H9 (cell line): ENCODE measurements around the gene MOCOS. TPM values are rescaled to one million over a fixed set of nuclear protein-coding genes. Genes with fewer than 3 reads are reported as not detected.

Experiments
- DNase-seq: peaks from one replicate; pipeline ENCODE4 v3.0.0-alpha.2; 2017
- H2AFZ ChIP-seq: one replicate; pipeline ENCODE4 v1.6.1; 2013; ENCODE audit warnings: mild to moderate bottlenecking, low read length, control low read depth, moderate library complexity
- H2AK5ac ChIP-seq: 2 replicates; pipeline ENCODE4 v1.6.1; 2013; ENCODE audit warnings: low read length, control low read depth, mixed read lengths; ENCODE audit not compliant: insufficient read length
- H2BK120ac ChIP-seq: one replicate; pipeline ENCODE4 v1.6.1; 2013; ENCODE audit warnings: low read depth, mild to moderate bottlenecking, low read length, control low read depth, inconsistent platforms; ENCODE audit not compliant: poor library complexity, severe bottlenecking
- H2BK12ac ChIP-seq: 2 replicates; pipeline ENCODE4 v1.6.1; 2013; ENCODE audit warnings: low read length, control low read depth, mixed read lengths, low read depth; ENCODE audit not compliant: insufficient read length
- H2BK15ac ChIP-seq: 2 replicates; pipeline ENCODE4 v1.6.1; 2013; ENCODE audit warnings: low read depth, low read length, control low read depth
- H2BK20ac ChIP-seq: one replicate; pipeline ENCODE4 v1.6.1; 2013; ENCODE audit warnings: low read depth, mild to moderate bottlenecking, low read length, control low read depth, inconsistent platforms; ENCODE audit not compliant: poor library complexity, severe bottlenecking
- H2BK5ac ChIP-seq: 2 replicates; pipeline ENCODE4 v1.6.1; 2013; ENCODE audit warnings: low read length, control low read depth, mixed read lengths; ENCODE audit not compliant: insufficient read length
- H3K14ac ChIP-seq: 2 replicates; pipeline ENCODE4 v1.6.1; 2013; ENCODE audit warnings: low read length, control low read depth; ENCODE audit not compliant: insufficient read depth
- H3K18ac ChIP-seq: 2 replicates; pipeline ENCODE4 v1.6.1; 2013; ENCODE audit warnings: low read depth, mild to moderate bottlenecking, mixed read lengths, low read length, control low read depth; ENCODE audit not compliant: insufficient read length
- H3K23ac ChIP-seq: 2 replicates; pipeline ENCODE4 v1.6.1; 2013; ENCODE audit warnings: low read length, control low read depth, mixed read lengths, low read depth; ENCODE audit not compliant: insufficient read length
- H3K23me2 ChIP-seq: 2 replicates; pipeline ENCODE4 v1.6.1; 2013; ENCODE audit warnings: low read depth, mild to moderate bottlenecking, mixed read lengths, low read length, control low read depth; ENCODE audit not compliant: insufficient read length, poor library complexity, severe bottlenecking
- H3K27ac ChIP-seq: 2 replicates; pipeline ENCODE4 v1.5.1; 2013; ENCODE audit warnings: low read length, control low read depth, mixed read lengths, low read depth; ENCODE audit not compliant: insufficient read length
- H3K27me3 ChIP-seq: 2 replicates; pipeline ENCODE4 v1.6.1; 2013; ENCODE audit warnings: low read length, control low read depth, inconsistent platforms; ENCODE audit not compliant: insufficient read depth
- H3K4ac ChIP-seq: 2 replicates; pipeline ENCODE4 v1.6.1; 2013; ENCODE audit warnings: low read depth, mild to moderate bottlenecking, control low read depth, inconsistent platforms, low read length, moderate library complexity
- H3K4me1 ChIP-seq: 2 replicates; pipeline ENCODE4 v1.6.1; 2013; ENCODE audit warnings: low read length, control low read depth, inconsistent platforms; ENCODE audit not compliant: insufficient read depth
- H3K4me2 ChIP-seq: 2 replicates; pipeline ENCODE4 v1.6.1; 2013; ENCODE audit warnings: low read length, control low read depth, mixed read lengths; ENCODE audit not compliant: insufficient read length, insufficient read depth
- H3K56ac ChIP-seq: 2 replicates; pipeline ENCODE4 v1.6.1; 2013; ENCODE audit warnings: low read depth, mild to moderate bottlenecking, mixed read lengths, low read length, control low read depth; ENCODE audit not compliant: insufficient read length
- H3K79me1 ChIP-seq: 2 replicates; pipeline ENCODE4 v1.6.1; 2013; ENCODE audit warnings: low read depth, mild to moderate bottlenecking, moderate library complexity, low read length, control low read depth, inconsistent platforms; ENCODE audit not compliant: insufficient read depth, poor library complexity, severe bottlenecking
- H3K79me2 ChIP-seq: 2 replicates; pipeline ENCODE4 v1.6.1; 2013; ENCODE audit warnings: low read length, control low read depth, inconsistent platforms; ENCODE audit not compliant: insufficient read depth
- H3K9ac ChIP-seq: 2 replicates; pipeline ENCODE4 v1.6.1; 2013; ENCODE audit warnings: low read length, control low read depth, mixed read lengths; ENCODE audit not compliant: insufficient read length; ENCODE audit errors: extremely low read depth
- H3K9me3 ChIP-seq: one replicate; pipeline ENCODE4 v1.6.1; 2013; ENCODE audit warnings: low read depth, low read length, inconsistent platforms; ENCODE audit not compliant: control insufficient read depth
- H3T11ph ChIP-seq: one replicate; pipeline ENCODE4 v1.6.1; 2013; ENCODE audit warnings: mild to moderate bottlenecking, low read length, control low read depth, inconsistent platforms
- H4K20me1 ChIP-seq: one replicate; pipeline ENCODE4 v1.6.1; 2013; ENCODE audit not compliant: control insufficient read depth, insufficient read length, insufficient read depth
- H4K5ac ChIP-seq: 2 replicates; pipeline ENCODE4 v1.6.1; 2013; ENCODE audit warnings: low read depth, mild to moderate bottlenecking, mixed read lengths, low read length, control low read depth; ENCODE audit not compliant: insufficient read length
- H4K8ac ChIP-seq: replicated peaks from 2 replicates; pipeline ENCODE4 v1.6.1; 2013; ENCODE audit warnings: low read length, control low read depth, mixed read lengths, low read depth; ENCODE audit not compliant: insufficient read length
- H4K91ac ChIP-seq: 2 replicates; pipeline ENCODE4 v1.6.1; 2013; ENCODE audit warnings: low read depth, mild to moderate bottlenecking, moderate library complexity, mixed read lengths, low read length, control low read depth; ENCODE audit not compliant: insufficient read length
- H3K27ac Mint-ChIP-seq, 3 experiments: 2 replicates in 2 of 3; 3 replicates in 1 of 3; pipeline ENCODE4 v1.8.0; 2020 to 2021; ENCODE audit warnings: mixed read lengths in 3 of 3, mild to moderate bottlenecking in 1 of 3, moderate library complexity in 1 of 3
- H3K27me3 Mint-ChIP-seq: 2 replicates; pipeline ENCODE4 v1.8.0; 2021; ENCODE audit warnings: low read depth, mild to moderate bottlenecking, moderate library complexity, mixed read lengths
- H3K36me3 Mint-ChIP-seq, 3 experiments: 2 replicates in 2 of 3; 3 replicates in 1 of 3; pipeline ENCODE4 v1.8.0; 2020 to 2021; ENCODE audit warnings: low read depth in 3 of 3, mixed read lengths in 3 of 3; ENCODE audit not compliant: insufficient read depth in 1 of 3
- H3K4me1 Mint-ChIP-seq, 2 experiments: 2 replicates each; pipeline ENCODE4 v1.8.0; 2020; ENCODE audit warnings: mixed read lengths in 2 of 2
- H3K4me3 Mint-ChIP-seq, 2 experiments: 2 replicates in 1 of 2; 3 replicates in 1 of 2; pipeline ENCODE4 v1.8.0; 2020 to 2021; ENCODE audit warnings: mild to moderate bottlenecking in 2 of 2, mixed read lengths in 2 of 2, moderate library complexity in 1 of 2
- H3K9me3 Mint-ChIP-seq, 2 experiments: 2 replicates in 1 of 2; 3 replicates in 1 of 2; pipeline ENCODE4 v1.8.0; 2020; ENCODE audit warnings: mild to moderate bottlenecking in 2 of 2, mixed read lengths in 2 of 2, moderate library complexity in 1 of 2
- WGBS: extraction: QIAGEN DNeasy Blood & Tissue Kit; methylation state at CpG from one replicate; pipeline ENCODE4 v1.1.7; 2013; ENCODE audit warnings: missing lambda C conversion rate, low lambda C conversion rate, mixed read lengths; ENCODE audit not compliant: insufficient read length; ENCODE audit errors: extremely low coverage; 5-methylcytosine and 5-hydroxymethylcytosine counted together
- total RNA-seq: library from RNA; stranded (reverse); gene quantifications from 2 replicates; pipeline ENCODE4 v1.2.1, GENCODE V29; 2021
- TF ChIP-seq, protein P1 (sequence below): fragments of 200-600 bp; sonication (generic); conservative IDR thresholded peaks from 3 replicates; pipeline ENCODE4 v1.8.0; 2021; ENCODE audit warnings: antibody characterized with exemption, mild to moderate bottlenecking

MOCOS gene
- total RNA-seq, 1 experiment from 2014 or later, result 6.0 TPM

DNA sequence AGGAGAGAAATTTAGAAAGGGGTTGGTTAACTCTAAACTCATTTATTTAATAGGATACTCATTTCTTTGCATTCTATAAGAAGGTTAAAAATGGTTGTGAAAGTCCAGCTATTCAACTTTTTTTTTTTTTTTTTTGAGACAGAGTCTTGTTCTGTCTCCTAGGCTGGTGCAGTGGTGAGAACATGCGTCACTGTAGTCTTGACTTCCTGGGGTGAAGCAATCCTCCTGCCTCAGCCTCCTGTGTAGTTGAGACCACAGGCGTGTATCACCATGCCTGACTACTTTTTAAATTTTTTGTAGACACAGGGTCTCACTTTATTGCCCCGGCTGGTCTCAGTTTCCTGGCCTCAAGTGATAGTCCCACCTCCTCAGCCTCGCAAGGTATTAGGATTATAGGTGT lies 45.7 kb upstream of the MOCOS start:
- no peak overlapping the region for H3K23ac ChIP-seq
- H3K9ac ChIP-seq, result no peak overlapping the region
- no peak overlapping the region for H2AFZ ChIP-seq
- no peaks in the 10 kb centered on the region for H3K9me3 ChIP-seq
- H3K18ac ChIP-seq, result no peak overlapping the region
- WGBS, result no CpG with 5 or more reads among the region's 4 CpGs
- TF ChIP-seq, protein P1, sequence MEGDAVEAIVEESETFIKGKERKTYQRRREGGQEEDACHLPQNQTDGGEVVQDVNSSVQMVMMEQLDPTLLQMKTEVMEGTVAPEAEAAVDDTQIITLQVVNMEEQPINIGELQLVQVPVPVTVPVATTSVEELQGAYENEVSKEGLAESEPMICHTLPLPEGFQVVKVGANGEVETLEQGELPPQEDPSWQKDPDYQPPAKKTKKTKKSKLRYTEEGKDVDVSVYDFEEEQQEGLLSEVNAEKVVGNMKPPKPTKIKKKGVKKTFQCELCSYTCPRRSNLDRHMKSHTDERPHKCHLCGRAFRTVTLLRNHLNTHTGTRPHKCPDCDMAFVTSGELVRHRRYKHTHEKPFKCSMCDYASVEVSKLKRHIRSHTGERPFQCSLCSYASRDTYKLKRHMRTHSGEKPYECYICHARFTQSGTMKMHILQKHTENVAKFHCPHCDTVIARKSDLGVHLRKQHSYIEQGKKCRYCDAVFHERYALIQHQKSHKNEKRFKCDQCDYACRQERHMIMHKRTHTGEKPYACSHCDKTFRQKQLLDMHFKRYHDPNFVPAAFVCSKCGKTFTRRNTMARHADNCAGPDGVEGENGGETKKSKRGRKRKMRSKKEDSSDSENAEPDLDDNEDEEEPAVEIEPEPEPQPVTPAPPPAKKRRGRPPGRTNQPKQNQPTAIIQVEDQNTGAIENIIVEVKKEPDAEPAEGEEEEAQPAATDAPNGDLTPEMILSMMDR, result no peak
- no peak overlapping the region for H3K56ac ChIP-seq
- H4K5ac ChIP-seq, result no peak overlapping the region
- H3K4ac ChIP-seq, result no peak overlapping the region
- H2BK12ac ChIP-seq, result no peak overlapping the region
- peaks cover 52 to 89% (median 88%) of the 10 kb centered on the region in 3 experiments for H3K36me3 Mint-ChIP-seq
- no peak overlapping the region for H3K4me2 ChIP-seq
- H3K9me3 Mint-ChIP-seq, result no peaks in the 10 kb centered on the region
- DNase-seq, result no peak
- H3K27ac ChIP-seq, result no peak overlapping the region
- no peak overlapping the region; a peak in 1 of 7 replicates for H3K27ac Mint-ChIP-seq
- no peak overlapping the region for H2BK5ac ChIP-seq
- H4K91ac ChIP-seq, result no peak overlapping the region
- no peaks in the 10 kb centered on the region for H3K27me3 ChIP-seq
- no peaks in the 10 kb centered on the region for H3K27me3 Mint-ChIP-seq
- no peak overlapping the region for H2BK20ac ChIP-seq
- no peaks in the 10 kb centered on the region for H3K23me2 ChIP-seq
- H2BK120ac ChIP-seq, result no peak overlapping the region
- H3T11ph ChIP-seq, result no peak overlapping the region
- no peak overlapping the region for H3K4me3 Mint-ChIP-seq
- no peaks in the 10 kb centered on the region for H3K79me1 ChIP-seq
- H2BK15ac ChIP-seq, result no peak overlapping the region
- no peaks in the 10 kb centered on the region for H4K20me1 ChIP-seq
- H4K8ac ChIP-seq, result no peak overlapping the region
- no peaks in the 10 kb centered on the region for H3K4me1 ChIP-seq
- no peaks in the 10 kb centered on the region for H3K79me2 ChIP-seq
- no peak overlapping the region for H2AK5ac ChIP-seq
- no peak overlapping the region for H3K14ac ChIP-seq
- no peaks in the 10 kb centered on the region for H3K4me1 Mint-ChIP-seq
